HG03457 (cell line): ENCODE measurements around the gene NKX2-8.
"Not testable (repeated sequence)": the region's sequence is repeated elsewhere in the genome, so short reads cannot be mapped to it uniquely, and the experiment has no call there.

Experiments used
- ATAC-seq: cut with Tn5 transposase; IDR thresholded peaks from one replicate; pipeline ENCODE4 v1.9.1; 2021; ENCODE audit warnings: moderate number of reproducible peaks; ENCODE audit not compliant: unreplicated experiment

Gene NKX2-8

DNA sequence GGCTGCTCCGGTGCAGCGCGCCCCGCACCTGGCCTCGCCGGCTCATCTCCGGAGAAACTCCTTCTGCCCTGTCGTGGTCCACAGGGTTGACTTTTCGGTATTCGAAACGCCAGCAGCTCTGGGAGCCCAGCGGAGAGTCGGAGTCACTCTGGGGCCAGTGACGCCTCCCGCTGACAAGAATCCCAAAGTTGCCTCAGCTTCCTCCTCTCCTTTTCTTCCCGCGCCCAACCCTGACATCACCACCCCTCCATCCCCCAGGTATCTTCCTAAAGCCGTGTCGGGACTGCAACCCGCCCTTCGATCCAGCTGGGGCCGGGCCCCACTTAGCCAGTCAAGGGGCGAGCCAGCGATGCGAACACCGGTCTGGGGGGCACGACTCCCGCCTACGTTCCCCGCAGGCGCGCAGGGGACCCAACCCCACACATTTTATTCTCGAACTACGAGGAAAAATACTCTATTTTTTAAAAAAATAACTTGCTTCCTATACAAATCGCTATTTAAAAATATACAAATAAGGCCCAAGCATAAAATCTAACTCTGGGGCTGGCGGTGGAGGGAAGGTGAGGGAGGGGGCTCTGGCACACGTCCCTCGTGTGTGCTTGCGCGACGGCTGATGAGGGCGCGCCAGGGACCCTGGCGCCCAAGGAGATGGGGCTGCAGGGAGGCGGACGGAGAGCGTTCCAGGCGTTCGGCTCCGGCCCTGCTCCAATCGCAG, 2.1 kb downstream of the NKX2-8 start:
- no peak for ATAC-seq

DNA sequence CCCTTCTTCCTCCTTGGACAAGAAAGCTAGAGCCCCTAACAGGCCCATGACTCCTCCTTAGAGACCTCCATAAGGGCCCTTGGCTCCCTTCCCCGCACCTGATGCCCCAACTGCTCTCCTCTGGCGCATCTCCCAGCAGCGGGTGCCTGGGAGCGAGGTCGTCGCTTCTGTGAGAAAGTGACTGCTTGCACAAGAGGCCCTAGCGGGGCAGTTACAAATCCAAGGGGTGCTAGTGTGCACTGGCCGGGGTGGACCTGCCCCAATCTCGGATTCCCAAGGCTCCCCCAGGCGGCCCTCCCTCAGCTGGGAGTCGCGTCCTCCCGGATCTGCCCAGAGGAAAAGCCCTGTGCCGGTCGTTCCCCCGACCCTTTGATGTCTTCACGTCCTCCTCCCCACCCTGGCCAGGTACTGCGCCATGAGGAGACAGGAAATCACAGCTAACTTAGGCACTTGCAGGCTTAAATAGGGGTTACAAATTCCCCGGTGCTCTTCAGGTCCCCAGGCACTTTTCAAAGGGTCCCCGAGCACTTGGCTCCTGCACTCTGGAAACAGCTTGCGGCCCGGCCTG, 2.8 kb downstream of the NKX2-8 start:
- ATAC-seq = no peak

DNA sequence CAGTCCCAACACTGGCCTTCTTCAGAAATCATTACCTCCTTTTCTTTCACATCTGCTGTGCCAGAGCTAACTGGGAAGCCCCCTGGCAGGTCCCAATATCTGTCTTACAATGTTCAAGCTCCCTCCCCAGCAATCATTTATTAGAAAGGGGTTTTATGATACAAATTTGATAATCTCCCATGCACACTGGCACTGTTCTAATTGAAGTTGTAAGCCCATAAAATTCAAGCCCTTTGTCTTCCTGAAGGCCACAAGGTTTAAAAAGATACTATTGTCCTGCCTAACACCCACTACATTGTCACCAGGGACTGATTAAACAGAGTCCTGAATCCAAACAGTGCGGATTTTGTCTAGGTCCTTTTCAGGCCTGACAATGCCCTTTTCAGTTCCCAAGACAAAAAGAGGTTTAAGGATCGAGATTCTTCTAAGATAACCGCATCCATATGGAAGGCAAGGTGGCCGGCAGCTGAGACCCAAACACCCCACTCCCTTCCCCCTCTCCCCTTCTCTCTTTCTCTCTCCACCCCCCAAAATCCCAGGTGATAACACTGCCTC, 3.3 kb downstream of the NKX2-8 start:
- ATAC-seq = no peak

- no peak for ATAC-seq
Measured at GRCh38 chr14:36570065-36570464, 12.3 kb downstream of the NKX2-8 start.

- no peak for ATAC-seq
Measured at GRCh38 chr14:36556811-36557433, 25.5 kb downstream of the NKX2-8 start.

- no peak for ATAC-seq
Measured at GRCh38 chr14:36555998-36556743, 26.2 kb downstream of the NKX2-8 start.

DNA sequence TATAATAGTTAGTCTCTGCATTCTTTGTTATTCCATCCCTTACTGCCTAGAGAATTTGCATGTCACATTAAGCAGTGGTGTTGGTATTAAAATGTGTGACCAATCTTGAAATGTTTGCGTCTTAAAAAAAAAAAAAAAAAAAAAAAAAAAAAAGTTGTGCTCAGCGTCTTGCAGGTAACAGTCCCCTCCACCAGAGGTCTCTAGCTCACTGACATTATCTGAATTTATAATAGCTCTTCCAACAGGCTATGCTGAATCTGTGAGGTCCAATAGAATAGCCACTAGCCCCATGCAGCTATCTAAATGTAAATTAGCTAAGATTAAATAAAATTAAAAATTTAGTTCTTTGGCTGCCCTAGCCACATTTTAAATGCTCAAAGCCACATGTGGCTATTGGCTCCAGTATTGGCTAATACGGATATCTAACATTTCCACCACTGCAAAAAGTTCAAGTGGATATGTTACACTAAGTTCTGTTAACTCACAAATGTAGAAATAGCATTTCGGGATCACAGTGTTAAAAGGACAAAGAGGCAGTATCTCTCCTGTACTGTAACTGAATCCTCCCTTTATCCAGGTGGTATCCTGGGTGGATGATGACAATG, 28.7 kb downstream of the NKX2-8 start:
- no peak for ATAC-seq

- no peak for ATAC-seq
Measured at GRCh38 chr14:36550899-36551298, 31.5 kb downstream of the NKX2-8 start.

- not testable (repeated sequence) for ATAC-seq
Measured at GRCh38 chr14:36544280-36544679, 38.1 kb downstream of the NKX2-8 start.

DNA sequence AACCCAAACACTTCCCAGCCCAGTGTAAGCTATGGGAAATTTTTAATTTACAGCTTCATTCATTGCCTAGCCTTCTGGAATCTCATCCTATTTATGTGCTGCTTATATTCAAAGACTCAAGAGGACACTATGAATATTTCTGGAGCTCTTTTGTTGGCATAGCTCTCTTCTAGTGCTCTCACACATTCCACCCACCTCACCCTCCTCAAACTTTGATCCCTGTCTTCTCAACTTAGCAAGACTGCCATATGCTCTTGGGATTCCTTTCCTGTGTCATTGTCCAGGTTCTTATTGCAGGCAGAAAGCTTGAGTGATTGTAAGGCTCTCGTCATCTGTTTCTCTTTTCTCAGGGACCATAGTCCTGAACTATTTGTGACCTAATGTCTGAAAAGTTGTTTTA, 44.4 kb downstream of the NKX2-8 start:
- ATAC-seq = no peak
